ENCODE measurements around the gene TESK2.

DNA sequence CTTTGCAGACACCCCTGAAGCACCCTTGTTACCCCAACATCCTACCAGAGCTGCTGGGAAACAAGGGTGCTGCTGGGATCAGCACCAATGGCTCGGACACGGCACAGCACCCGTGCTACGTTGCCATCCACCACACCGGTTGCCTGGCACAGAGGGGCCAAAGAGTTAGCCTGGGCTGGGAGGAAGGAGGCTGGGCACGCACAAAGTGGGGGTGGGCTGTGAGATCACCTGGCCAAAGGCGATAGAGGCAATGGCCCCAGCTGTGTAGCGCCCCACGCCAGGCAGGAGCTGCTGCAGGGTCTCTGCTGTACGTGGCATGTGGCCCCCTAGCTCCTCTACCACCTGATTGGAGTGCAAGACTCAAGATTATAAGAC lies 158.6 kb downstream of the TESK2 start:
- no peak for TF ChIP-seq EZH2phosphoT487 (IDR thresholded peaks at IDR 0.05)
- TF ChIP-seq, protein P1, sequence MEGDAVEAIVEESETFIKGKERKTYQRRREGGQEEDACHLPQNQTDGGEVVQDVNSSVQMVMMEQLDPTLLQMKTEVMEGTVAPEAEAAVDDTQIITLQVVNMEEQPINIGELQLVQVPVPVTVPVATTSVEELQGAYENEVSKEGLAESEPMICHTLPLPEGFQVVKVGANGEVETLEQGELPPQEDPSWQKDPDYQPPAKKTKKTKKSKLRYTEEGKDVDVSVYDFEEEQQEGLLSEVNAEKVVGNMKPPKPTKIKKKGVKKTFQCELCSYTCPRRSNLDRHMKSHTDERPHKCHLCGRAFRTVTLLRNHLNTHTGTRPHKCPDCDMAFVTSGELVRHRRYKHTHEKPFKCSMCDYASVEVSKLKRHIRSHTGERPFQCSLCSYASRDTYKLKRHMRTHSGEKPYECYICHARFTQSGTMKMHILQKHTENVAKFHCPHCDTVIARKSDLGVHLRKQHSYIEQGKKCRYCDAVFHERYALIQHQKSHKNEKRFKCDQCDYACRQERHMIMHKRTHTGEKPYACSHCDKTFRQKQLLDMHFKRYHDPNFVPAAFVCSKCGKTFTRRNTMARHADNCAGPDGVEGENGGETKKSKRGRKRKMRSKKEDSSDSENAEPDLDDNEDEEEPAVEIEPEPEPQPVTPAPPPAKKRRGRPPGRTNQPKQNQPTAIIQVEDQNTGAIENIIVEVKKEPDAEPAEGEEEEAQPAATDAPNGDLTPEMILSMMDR (IDR thresholded peaks at IDR 0.05) = no peak
